ENCODE data around the gene TEX53.

Gene TEX53

DNA sequence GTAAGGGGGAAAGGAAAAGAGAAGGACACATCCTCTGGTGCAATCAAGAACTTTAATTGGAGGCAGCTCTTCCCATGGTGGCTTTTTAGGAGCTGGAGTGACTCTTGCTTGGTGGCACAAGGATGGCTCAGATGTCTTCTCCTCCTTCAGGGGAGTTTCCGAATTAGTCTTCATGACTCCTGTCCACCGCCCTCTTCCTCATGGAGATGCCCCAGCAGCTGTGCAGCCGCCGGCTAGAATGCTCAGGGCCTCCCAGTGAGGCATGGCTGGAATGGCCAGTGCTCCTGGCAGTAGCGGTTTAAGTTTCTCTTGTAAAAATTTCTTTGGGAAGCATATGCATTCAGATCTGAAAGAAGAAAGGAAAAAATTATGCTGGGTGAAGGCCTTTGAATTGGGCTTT, 8.8 kb upstream of the TEX53 start:
- H3F3A ChIP-seq (ENCODE audit: low read depth), result no peaks in the 10 kb centered on the region
- no peak overlapping the region for H3K4me3 ChIP-seq (ENCODE audit: low read length, poor library complexity, severe bottlenecking)
- no peaks in the 10 kb centered on the region for H4K20me1 ChIP-seq (ENCODE audit: insufficient read depth, low read length, poor library complexity, severe bottlenecking)
- H3K79me2 ChIP-seq (ENCODE audit: insufficient read depth, low read length), result no peaks in the 10 kb centered on the region
- no peaks in the 10 kb centered on the region for H3K27me3 ChIP-seq (ENCODE audit: insufficient read depth, low read length, poor library complexity, severe bottlenecking)
- H3K36me3 ChIP-seq (ENCODE audit: insufficient read depth, low read length), result no peaks in the 10 kb centered on the region
- H3K9me2 ChIP-seq (replicated peaks; ENCODE audit: low read depth, low read length), result no peaks in the 10 kb centered on the region
- H3K9ac ChIP-seq (ENCODE audit: low read depth, low read length, poor library complexity, severe bottlenecking), result no peak overlapping the region
- no peaks in the 10 kb centered on the region for H3K4me1 ChIP-seq (ENCODE audit: insufficient read depth, low read length, poor library complexity, severe bottlenecking)
- no peak for TF ChIP-seq EZH2phosphoT487 (IDR thresholded peaks at IDR 0.05; ENCODE audit: borderline replicate concordance)
- no peak for TF ChIP-seq CTCF (conservative IDR thresholded peaks at IDR 0.05; ENCODE audit: low read length)
- no peak overlapping the region for H3K4me2 ChIP-seq (ENCODE audit: low read depth, low read length, poor library complexity, severe bottlenecking)
- no peaks in the 10 kb centered on the region for H3K9me3 ChIP-seq (ENCODE audit: insufficient read depth, low read depth, low read length)
- H2AFZ ChIP-seq (ENCODE audit: low read length), result no peak overlapping the region

GRCh38 chr9:114664181-114664580, 6.6 kb upstream of the TEX53 start:
- Histone ChIP-seq H3K36me3 (ENCODE audit: insufficient read depth, low read length) (no peaks in the 10 kb centered on the region), H4K20me1 (ENCODE audit: insufficient read depth, low read length, poor library complexity, severe bottlenecking) (no peaks in the 10 kb centered on the region), H3K4me2 (ENCODE audit: low read depth, low read length, poor library complexity, severe bottlenecking) (no peak overlapping the region), H3K9ac (ENCODE audit: low read depth, low read length, poor library complexity, severe bottlenecking) (no peak overlapping the region), H3K9me3 (ENCODE audit: insufficient read depth, low read depth, low read length) (no peaks in the 10 kb centered on the region), H3K79me2 (ENCODE audit: insufficient read depth, low read length) (no peaks in the 10 kb centered on the region), H3K27me3 (ENCODE audit: insufficient read depth, low read length, poor library complexity, severe bottlenecking) (no peaks in the 10 kb centered on the region), H3K9me2 (replicated peaks; ENCODE audit: low read depth, low read length) (no peaks in the 10 kb centered on the region), H3F3A (ENCODE audit: low read depth) (no peaks in the 10 kb centered on the region), H3K4me3 (ENCODE audit: low read length, poor library complexity, severe bottlenecking) (no peak overlapping the region), H2AFZ (ENCODE audit: low read length) (no peak overlapping the region), H3K4me1 (ENCODE audit: insufficient read depth, low read length, poor library complexity, severe bottlenecking) (no peaks in the 10 kb centered on the region)
- TF ChIP-seq CTCF (conservative IDR thresholded peaks at IDR 0.05; ENCODE audit: low read length) (no peak), EZH2phosphoT487 (IDR thresholded peaks at IDR 0.05; ENCODE audit: borderline replicate concordance) (no peak)

GRCh38 chr9:114662081-114662989, 4.7 kb upstream of the TEX53 start:
- Histone ChIP-seq H3K4me2 (ENCODE audit: low read depth, low read length, poor library complexity, severe bottlenecking) (no peak overlapping the region), H3K4me3 (ENCODE audit: low read length, poor library complexity, severe bottlenecking) (no peak overlapping the region), H3F3A (ENCODE audit: low read depth) (no peaks in the 10 kb centered on the region), H3K9me3 (ENCODE audit: insufficient read depth, low read depth, low read length) (no peaks in the 10 kb centered on the region), H3K79me2 (ENCODE audit: insufficient read depth, low read length) (no peaks in the 10 kb centered on the region), H3K27me3 (ENCODE audit: insufficient read depth, low read length, poor library complexity, severe bottlenecking) (no peaks in the 10 kb centered on the region), H3K36me3 (ENCODE audit: insufficient read depth, low read length) (no peaks in the 10 kb centered on the region), H4K20me1 (ENCODE audit: insufficient read depth, low read length, poor library complexity, severe bottlenecking) (no peaks in the 10 kb centered on the region), H3K9ac (ENCODE audit: low read depth, low read length, poor library complexity, severe bottlenecking) (no peak overlapping the region), H3K4me1 (ENCODE audit: insufficient read depth, low read length, poor library complexity, severe bottlenecking) (no peaks in the 10 kb centered on the region), H2AFZ (ENCODE audit: low read length) (0 out of 2 replicates have a peak overlapping the region, but pooled peaks have one; percentile 3), H3K9me2 (replicated peaks; ENCODE audit: low read depth, low read length) (no peaks in the 10 kb centered on the region)
- TF ChIP-seq EZH2phosphoT487 (IDR thresholded peaks at IDR 0.05; ENCODE audit: borderline replicate concordance) (no peak), CTCF (conservative IDR thresholded peaks at IDR 0.05; ENCODE audit: low read length) (peak; percentile 92)
